OCI-LY3 (cell line): ENCODE results near the gene RELB.

Experiments used
- H2AFZ ChIP-seq: fragments of 200-600, 300-600 bp; shearing (Covaris generic); 2 replicates; pipeline ENCODE4 v1.6.0; 2014; ENCODE audit warnings: antibody characterized with exemption, low read depth, low read length
- H3K27ac ChIP-seq: fragments of 200-600, 300-600 bp; sonication (generic); 2 replicates; pipeline ENCODE4 v1.5.1; 2014; ENCODE audit warnings: mild to moderate bottlenecking, low read length, moderate library complexity, mixed read lengths
- H3K27me3 ChIP-seq: fragments of 200-600, 300-600 bp; sonication (generic); 2 replicates; pipeline ENCODE4 v1.6.1; 2014; ENCODE audit warnings: low read depth, low read length, mixed read lengths
- H3K36me3 ChIP-seq: fragments of 200-600, 300-600 bp; sonication (generic); replicated peaks from 2 replicates; pipeline ENCODE3; 2014; ENCODE audit warnings: low read depth, low read length, mixed read lengths
- H3K4me1 ChIP-seq: fragments of 300-600, 200-600 bp; sonication (generic); 2 replicates; pipeline ENCODE4 v1.6.1; 2014; ENCODE audit warnings: low read length, mixed read lengths
- H3K4me2 ChIP-seq: fragments of 200-600, 300-600 bp; sonication (generic); 2 replicates; pipeline ENCODE4 v1.6.1; 2014; ENCODE audit warnings: low read length, mixed read lengths
- H3K4me3 ChIP-seq: fragments of 300-600, 200-600 bp; sonication (generic); 2 replicates; pipeline ENCODE4 v1.5.1; 2014; ENCODE audit warnings: antibody characterized with exemption, mild to moderate bottlenecking, low read length, moderate library complexity
- H3K79me2 ChIP-seq: fragments of 300-600, 200-600 bp; shearing (Covaris generic); 2 replicates; pipeline ENCODE4 v1.6.1; 2014; ENCODE audit warnings: mild to moderate bottlenecking, low read length, mixed read lengths
- H3K9ac ChIP-seq: fragments of 300-600, 200-600 bp; shearing (Covaris generic); 2 replicates; pipeline ENCODE4 v1.6.0; 2014; ENCODE audit warnings: mild to moderate bottlenecking, low read length, moderate library complexity
- H3K9me3 ChIP-seq: fragments of 200-600, 300-600 bp; shearing (Covaris generic); 2 replicates; pipeline ENCODE4 v1.6.1; 2014; ENCODE audit warnings: low read length, mixed read lengths; ENCODE audit not compliant: insufficient read depth
- H4K20me1 ChIP-seq: fragments of 200-600, 300-600 bp; sonication (generic); 2 replicates; pipeline ENCODE4 v1.6.1; 2016; ENCODE audit warnings: low read length, mixed read lengths; ENCODE audit not compliant: insufficient read depth
- CTCF ChIP-seq: fragments of 200-600, 300-600 bp; sonication (generic); IDR thresholded peaks from 2 replicates; pipeline ENCODE4 v1.5.1; 2014; ENCODE audit warnings: antibody characterized with exemption, low read length, low read depth
- EZH2phosphoT487 ChIP-seq: fragments of 200-600 bp; shearing (Covaris generic); IDR thresholded peaks from 2 replicates; pipeline ENCODE4 v1.6.1; 2018; ENCODE audit warnings: antibody characterized with exemption, mixed run types, low read depth

Gene RELB

DNA sequence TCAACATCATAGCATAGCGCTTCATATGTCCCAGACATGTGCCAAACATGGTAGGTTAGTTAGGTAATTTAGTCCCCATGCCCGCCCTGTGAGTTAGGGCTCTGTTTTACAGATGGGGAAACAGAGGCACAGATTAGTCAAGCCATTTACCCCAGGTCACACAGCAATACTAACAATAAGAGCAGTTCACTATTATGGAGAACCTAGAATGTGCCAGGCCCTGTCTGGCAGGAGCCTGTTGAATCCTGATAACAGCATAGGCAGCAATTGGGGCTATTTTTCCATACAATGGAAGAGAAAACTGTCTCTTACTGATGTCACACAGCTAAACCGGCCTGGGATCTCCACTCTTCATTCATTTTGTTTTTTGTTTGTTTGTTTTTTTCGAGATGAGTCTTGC, 85.2 kb downstream of the RELB start:
- Histone ChIP-seq H4K20me1 (0 out of 2 replicates have a peak, but pooled peaks cover 12% of the 10 kb centered on the region), H3K4me2 (no peak overlapping the region), H3K79me2 (peaks cover 66% of the 10 kb centered on the region), H3K27me3 (no peaks in the 10 kb centered on the region), H3K4me3 (no peak overlapping the region), H3K9me3 (no peaks in the 10 kb centered on the region), H3K36me3 (peaks cover 56% of the 10 kb centered on the region), H3K27ac (no peak overlapping the region), H3K4me1 (no peaks in the 10 kb centered on the region), H3K9ac (no peak overlapping the region), H2AFZ (no peak overlapping the region)
- no peak for TF ChIP-seq CTCF
- TF ChIP-seq EZH2phosphoT487 = no peak

DNA sequence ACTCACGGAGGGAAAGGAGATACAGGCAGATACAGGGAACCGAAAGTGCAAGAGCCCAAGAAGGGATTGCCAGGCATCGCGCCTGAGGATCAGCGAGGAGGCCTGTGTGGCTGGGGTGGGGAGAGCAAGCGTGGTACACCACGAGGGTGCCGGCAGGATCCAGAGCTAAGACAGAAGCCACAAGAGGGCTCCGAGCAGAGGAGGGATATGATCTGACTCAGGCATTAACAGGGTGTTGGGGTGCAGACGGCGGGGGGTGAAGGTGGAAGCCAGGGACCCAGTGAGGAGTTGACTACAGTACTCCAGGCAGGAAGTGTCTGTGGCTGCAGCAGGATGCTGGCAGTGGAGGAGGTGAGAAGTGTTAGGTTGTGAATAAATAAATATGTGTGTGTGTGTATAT, 86.3 kb downstream of the RELB start:
- 0 out of 2 replicates have a peak, but pooled peaks cover 8% of the 10 kb centered on the region for H4K20me1 ChIP-seq
- peaks cover 51% of the 10 kb centered on the region for H3K36me3 ChIP-seq
- H3K79me2 ChIP-seq = peaks cover 55% of the 10 kb centered on the region
- no peak overlapping the region for H2AFZ ChIP-seq
- no peak overlapping the region for H3K4me3 ChIP-seq
- no peaks in the 10 kb centered on the region for H3K9me3 ChIP-seq
- no peak overlapping the region for H3K9ac ChIP-seq
- H3K27me3 ChIP-seq = no peaks in the 10 kb centered on the region
- no peak overlapping the region for H3K27ac ChIP-seq
- no peak overlapping the region for H3K4me2 ChIP-seq
- H3K4me1 ChIP-seq = peaks cover 6% of the 10 kb centered on the region
- no peak for TF ChIP-seq EZH2phosphoT487
- no peak for TF ChIP-seq CTCF
